HG03342 (cell line): ENCODE data around the gene WWOX.

Experiments used
- ATAC-seq: cut with Tn5 transposase; IDR thresholded peaks from one replicate; pipeline ENCODE4 v1.9.1; 2021; ENCODE audit warnings: mild to moderate bottlenecking, moderate library complexity; ENCODE audit not compliant: unreplicated experiment

Gene WWOX

DNA sequence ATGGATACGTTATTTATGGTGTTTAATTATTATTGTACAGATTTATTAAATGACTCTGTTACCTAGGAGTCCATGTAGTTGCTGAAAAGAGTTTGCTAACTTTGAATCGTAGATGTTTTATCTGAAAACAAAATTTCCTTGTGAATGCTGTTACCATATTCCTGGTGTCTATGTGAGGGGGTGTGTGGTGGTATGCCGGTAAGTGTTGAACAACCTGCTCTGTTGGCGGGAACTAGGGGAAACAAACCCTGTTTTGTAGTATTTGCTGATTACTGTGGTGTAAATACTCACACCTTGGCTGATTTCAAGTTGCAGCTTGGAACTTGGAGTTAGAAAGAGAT is 386.4 kb downstream of the WWOX start:
- ATAC-seq = no peak

DNA sequence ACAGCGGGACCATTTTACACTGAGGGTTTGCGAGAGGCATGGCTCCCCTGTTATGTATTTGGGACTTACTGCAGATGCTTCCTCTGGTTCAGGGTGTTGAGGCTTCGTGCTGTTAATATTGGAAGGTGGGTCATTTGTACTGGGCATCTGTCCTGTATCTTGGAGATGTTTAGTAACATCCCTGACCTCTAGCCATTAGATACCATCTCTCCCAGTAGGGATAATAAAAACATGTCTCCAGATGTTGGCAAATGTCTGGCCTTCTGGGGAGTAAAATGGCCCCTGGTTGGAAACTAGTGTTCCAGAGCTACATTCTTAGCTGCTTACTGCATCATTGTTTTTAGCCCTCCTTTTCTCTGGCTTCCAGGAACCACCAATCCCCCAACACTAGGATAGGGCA is 388.0 kb downstream of the WWOX start:
- ATAC-seq = no peak

DNA sequence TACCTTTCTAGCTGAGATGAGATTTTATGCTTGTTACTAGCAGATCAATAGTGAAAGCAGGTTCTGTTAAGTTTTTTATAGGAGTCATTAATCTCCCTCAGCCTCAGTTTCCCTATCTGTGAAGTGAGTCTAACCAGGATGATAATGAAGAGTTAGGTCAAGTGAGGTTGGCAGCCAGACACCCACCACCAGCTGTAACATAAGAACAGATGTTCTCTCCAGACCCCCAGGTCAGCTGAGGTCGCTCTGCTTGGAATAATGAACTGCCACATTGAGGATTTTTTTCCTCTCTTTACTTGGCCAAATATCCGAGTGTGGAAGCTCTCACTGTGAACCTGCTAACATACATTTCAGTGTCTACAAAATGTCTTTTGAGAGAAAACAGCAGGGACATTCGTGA is 389.6 kb downstream of the WWOX start:
- ATAC-seq = no peak

DNA sequence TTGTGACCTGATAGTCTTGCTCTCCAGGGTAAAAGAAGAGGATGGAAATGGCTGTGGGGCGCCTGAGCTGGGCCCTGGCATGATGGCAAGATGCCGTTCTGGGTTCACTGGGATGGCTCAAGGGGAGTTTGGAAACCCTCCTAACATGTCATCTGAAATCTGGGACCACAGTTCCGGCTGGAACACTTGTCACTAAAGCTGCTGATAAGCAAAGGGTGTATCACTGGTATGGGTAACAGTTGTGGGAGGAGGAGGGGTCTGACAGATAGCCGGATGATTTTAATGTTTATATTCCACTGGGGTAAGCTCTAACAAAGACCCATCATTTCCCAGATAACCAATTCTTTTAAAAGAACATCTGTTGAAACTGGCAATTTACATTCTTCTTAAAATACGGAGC is 390.2 kb downstream of the WWOX start:
- ATAC-seq = no peak

DNA sequence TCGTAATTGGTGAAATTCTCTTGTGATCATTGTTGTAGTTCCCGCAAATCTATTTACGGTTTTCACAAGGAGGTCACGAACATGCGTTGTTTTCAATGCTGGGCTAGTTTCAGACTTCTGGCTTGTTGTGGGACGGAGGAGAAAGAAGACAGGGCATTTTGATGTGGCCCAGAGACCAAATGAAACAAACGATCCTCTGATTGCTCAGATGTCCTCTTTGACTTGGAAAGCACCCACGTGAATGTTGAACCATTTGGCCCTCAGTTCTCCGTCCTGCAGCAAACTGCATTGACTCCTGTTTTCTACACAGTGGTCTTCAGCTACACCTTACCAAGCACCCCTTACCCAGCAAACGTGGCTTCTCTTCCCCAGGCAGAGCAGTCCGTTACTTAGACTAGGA is 391.0 kb downstream of the WWOX start:
- no peak for ATAC-seq

DNA sequence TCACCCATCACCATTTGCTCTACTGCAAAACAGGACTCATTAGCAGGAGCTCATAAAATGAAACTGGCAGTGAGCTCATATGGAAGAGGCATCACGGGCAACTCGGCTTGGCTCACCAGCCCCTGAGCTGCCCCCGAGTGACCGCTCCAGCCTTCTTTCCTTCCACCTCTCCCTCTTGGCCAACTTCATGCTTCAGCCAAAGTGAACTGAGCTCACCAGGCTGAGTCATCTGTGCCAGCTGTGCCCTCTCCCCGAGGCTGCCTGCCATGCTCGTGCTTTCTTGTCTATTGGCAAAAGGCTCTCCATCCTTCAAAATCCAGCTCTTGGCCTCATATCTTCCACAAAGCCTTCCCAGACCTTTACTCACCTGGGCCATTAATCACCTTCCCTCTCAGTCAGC is 391.4 kb downstream of the WWOX start:
- no peak for ATAC-seq

DNA sequence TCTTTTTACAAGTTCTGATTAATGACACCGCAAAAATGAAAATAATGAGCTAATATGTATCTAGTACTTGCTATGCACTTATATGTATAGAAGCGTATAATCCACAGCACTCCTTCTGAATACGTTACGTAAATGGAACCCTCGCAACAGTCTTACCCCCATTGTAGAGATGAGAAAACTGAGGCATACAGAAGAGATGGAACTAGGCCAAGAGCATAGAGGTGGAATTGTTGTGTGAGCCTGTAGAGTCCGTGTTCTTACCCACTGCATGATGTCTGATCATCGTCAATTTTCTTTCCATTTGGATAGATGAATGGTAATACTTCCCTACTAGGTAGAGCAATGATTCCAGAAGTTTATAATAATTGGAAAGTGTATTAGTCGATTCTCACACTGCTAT is 394.1 kb downstream of the WWOX start:
- ATAC-seq = no peak

DNA sequence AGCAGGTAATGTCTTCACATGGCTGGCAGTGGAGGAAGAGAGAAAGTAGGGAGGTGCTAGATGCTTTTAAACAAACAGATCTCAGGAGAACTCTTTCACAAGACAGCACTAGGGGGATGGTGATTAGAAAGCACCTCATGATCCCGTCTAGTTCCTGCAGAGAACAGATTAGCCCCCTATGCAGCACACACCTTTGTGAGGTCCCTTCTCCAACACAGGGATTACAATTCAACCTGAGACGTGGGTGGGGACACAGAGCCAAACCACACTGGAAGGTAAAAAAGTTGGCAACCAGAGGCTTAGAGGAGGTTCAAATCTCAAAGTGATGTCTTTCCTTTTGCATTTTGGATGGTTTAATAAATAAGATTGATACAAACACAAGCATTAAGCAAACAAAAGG is 394.7 kb downstream of the WWOX start:
- ATAC-seq = no peak

DNA sequence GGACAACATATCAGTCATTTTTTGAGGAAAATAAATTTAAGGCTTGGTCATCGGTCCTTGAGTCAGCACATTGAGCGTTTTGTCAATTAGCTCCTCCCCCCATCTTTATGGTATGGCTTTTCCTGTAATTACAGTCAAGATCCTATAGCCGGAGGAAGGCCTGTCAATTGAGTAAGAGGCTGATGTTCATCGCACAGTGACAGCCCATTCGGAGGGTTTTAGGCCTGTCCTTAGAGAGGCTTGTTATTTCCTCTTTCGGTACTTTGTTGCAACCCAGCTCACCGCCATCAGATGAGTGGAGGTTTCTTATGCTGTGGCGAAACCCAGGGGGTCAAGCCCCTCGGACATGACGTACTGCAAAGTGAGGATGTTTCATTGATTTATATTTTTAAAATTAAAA is 395.2 kb downstream of the WWOX start:
- ATAC-seq = no peak

DNA sequence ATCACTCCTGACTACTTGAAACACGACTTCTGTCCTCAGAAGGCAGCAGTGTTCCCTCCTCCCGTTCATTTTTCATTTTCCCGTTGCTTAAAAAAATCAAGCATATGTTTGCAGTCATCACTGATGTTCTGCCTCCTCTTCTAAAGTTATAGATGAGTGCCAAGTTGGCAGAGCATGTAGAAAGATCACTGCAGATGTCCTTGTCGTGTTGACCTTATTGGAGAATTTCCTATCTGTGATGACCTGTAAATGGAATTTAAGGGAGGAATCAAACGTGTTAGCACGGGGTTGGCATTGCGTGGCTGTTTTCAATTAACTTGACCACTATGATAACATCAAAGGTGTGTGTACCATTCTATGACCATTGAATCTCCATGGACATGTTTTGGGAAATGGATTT is 396.7 kb downstream of the WWOX start:
- ATAC-seq = no peak

DNA sequence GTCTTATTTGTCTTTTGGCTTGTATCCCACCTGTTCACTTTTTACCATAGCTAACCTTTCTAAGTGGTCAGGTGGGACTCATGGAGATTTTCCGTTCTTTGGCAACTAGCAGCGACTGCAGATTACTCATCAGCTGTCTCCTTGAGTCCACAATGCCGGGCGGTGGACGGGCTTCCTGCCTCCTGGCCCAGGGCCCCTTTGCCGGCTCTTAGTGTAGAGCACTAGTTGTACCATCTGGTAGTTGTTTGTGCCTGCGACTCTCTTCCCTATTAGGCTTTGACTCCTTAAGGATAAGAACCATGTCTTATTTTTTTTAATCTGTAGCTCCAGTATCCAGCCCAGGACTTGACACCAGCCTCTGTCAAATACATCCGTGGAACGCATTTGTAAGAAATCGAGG is 399.9 kb downstream of the WWOX start:
- no peak for ATAC-seq

DNA sequence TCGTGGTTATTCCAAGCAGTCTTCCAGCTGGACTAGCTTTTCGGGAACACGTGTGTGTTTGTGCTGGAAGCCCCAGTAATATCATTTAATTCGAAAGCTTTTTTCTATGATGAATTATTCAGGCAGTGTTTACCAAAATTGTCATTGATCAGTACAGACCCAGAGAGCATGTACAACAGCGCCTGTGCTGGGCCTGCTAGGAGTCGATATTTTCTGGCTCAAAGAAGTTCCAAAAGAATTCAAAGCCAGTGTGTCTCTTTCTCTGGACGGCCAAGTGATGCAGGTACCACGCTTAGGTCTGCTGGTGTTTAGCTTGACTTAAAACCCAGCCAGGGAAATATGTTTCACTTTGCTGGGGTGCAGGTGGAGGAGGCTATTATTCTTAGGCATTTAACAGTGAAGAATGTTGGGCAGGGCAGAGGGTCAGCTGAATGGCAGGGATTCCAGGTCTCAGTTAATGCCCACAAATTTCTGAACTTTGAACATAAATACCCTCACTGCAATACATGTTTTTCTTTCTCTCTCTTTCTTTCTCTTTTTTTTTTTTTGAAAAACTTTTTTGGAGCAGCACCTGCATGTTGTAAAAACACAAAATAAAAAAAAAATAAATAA is 401.3 kb downstream of the WWOX start:
- ATAC-seq = no peak

DNA sequence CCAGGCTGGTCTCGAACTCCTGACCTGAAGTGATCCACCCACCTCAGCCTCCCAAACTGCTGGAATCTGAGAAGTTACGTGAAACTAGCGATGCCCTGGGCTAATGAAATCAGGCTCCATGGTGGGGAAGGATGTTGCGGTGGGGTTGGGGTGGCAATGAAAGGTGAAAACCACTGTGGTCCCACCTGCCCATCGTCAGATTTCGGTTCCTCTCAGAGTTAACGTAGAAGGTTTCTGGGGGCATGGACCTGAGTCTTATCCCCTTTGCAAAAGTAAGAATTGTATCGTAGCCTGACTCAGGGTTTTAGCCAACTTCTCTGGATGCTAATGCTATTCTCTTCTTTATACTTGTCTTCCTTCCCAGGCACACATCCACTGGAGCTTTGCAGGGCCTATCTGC is 402.3 kb downstream of the WWOX start:
- no peak for ATAC-seq

DNA sequence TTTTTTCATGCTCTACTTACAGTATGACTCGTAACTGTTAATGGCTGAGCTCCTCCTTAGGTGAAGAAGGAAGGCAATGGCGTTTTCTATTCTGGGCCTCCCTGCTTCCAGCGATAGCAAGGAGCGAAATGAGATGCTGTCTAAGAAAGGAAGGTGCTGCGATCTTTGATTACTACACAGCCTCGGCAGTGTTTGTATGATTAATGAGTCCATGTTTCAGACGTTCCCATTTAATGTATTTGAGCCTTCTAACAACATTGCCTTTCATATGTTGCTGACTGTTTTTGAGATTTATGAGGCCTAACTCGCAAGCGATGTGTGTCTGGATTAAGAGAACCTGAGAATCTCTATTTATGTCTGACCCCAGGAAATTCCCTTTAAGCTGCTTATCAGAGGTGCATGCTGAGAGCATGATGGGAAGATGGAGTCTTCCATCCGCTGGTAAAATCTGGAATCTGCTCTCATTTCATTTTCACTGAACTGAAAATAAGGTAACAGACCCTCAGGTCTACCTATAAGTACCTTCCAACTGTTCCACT is 403.4 kb downstream of the WWOX start:
- ATAC-seq = no peak

DNA sequence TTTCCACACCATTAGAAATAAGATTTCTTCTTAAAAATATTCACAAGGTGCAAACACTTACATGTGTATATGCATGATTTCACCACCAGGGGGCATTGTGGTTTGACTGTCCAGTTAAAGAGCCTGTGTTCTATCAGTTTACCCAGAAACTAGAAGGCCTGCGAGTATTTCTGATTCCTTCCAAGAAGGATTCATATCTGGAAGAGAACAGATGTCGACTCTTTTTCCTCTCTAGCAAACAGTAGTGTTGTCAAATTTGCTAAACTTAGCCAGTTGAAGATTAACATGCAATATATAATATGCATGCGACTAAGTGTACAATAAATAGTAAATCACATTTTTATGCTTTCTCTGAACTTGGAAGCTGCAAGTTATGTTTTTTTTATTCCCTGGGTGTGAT is 404.1 kb downstream of the WWOX start:
- ATAC-seq = no peak

DNA sequence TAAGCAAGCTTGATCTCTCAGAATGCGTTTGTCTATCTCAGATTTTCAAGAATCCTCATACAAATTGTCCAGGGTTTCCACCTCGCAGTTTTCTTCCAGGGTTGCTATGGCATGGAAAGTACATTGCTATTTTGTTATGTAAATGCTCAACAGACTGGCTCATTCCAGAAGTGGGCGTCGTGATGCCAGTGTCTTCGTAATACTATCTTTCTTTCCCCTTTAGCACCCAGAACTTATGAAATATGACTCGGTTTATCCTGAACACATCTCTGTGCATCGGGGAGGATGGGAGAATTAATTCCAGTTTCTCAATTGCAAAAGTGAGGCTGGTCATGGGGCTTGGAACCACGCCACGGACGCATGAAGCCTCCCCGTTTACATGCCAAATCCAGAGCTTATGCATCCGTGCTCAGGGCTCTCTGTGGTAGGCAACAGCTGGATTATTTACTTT is 405.0 kb downstream of the WWOX start:
- no peak for ATAC-seq

DNA sequence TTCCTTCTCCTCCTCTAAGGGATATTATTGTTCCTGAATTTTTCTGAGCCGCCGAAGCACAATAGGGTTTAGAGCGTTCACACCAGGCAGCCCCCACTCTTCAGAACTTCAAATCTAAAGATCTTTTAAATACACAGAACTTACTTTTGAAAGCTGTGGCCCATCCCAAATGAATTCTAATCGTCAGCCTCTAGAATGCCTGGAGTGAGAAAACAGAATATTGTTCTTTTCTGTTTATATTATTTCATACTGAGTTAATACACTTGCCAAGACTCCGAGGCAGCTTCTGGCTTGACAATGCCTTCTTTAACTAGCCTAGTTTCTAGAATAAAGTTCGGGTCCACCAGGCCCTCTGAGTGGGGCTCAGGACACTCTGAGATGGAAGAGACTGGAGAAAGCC is 405.6 kb downstream of the WWOX start:
- ATAC-seq = no peak

DNA sequence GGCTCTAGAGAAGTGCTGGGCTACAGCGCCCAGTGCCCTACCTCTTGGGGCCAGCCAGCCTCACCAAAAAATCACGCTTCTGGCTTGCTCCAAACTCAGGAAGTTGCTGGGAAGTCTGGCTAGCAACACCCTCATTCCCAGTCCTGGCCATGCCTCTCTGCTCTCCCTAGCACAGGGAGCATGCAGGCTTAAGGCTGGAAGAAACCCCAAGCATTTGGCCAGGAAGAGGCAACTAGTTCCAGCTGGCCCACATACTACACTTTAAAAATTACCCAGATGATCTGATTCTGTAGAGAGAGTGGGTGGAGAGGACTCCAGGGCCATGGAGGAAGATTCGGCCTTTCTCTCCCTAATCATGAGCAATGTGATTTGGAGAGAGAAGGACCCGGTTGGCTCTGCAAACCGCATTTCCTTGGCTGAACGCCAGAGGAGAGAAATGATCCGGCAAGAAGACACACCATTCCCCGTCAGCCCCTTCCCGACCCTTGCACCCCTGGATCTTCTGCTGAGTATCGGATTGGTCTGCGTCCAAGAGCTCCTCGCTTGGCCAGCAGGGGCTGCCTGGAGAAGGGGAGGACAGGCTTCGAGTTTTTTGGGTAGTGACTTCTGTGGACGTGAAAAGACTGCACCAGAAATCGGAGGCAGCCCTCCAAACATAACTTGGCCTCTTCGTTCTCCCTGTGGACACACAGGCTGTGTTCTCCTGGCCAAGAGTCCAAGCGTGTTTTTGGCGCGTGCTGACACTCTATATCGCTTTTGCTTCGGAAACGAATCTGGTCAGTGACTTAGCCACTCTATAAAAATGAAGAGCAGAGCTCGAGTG is 406.3 kb downstream of the WWOX start:
- ATAC-seq = no peak

DNA sequence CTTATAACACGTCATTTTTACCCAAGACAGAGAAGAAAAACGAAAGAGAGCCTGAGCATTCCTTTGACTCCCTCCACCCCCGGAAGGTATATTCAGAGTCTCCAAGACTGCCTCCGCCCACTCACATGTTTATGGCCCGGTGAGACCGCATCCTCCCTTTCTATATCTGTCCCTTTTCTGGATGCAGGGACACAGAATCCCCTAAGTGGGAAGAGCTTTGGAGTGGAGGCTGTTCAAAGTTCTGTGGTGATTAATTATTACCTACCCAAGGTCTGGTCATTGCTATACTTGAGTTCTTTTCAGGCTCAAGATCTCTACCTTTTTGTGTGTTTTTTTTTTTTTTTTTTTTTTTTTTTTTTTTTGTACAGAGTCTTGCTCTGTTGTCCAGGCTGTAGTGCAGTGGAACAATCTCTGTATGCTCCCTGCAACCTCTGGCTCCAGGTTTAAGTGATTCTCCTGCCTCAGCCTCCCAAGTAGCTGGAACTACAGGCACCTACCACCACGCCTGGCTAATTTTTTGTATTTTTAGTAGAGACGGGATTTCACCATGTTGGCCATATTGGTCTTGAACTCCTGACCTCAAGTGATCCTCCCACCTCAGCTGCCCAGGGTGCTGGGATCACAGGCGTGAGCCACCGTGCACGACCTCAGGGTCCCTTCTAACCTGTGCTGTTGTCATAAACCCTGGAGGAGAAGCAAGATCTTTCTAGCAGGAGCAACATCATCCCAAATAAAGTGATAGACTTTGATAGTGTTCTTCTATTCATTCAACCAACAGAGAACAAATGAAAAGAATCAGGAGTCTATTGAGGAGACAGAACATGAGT is 407.1 kb downstream of the WWOX start:
- no peak for ATAC-seq

DNA sequence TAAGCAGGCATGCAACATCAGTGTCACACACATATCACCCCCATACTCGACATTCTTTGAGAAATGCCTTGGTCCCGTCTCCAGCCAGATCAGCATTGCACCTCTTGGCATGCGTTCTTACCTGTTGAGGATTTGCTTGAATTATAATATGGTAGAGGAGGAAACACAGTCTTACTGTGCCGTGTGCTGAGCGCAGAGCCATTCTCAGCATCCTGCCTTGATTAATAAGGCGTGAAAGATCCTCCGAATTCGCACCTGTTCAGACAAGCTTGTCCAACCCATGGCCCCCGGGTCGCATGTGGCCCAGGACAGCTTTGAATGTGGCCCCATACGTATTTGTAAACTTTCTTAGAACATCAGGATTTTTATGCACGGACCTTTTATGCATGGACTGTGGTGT is 408.1 kb downstream of the WWOX start:
- no peak for ATAC-seq

DNA sequence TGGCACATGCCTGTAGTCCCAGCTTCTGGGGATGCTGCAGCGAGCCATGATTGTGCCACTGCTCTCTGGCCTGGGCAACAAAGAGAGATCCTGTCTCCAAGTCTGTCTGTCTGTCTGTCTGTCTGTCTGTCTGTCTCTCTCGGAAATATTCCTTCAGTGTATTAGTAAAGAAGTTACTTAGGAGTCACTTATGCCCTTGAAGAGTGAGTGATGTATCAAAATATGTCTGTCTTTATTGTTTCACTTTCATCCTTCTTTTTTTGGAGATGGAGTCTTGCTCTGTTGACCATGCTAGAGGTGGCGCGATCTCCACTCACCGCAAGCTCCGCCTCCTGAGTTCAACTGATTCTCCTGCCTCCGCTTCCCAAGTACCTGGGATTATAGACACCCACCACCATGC is 410.5 kb downstream of the WWOX start:
- ATAC-seq = no peak

DNA sequence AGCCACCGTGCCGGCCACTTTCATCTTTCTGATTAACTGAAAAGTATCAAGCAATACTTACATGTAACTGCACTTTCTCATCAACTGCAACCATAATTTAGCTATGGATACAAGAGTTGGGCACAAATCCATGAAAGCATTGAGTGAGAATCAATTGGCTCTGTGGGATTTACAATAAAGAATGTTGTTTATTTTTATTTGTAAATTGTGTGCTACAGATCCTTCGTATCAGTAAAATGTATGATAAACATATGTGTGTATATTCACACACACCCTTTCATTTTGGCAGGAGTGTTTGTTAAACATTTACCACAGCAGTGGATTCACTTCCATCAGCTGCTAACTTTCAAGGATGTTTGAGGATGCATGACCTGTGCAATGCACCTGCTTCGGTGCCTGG is 411.0 kb downstream of the WWOX start:
- no peak for ATAC-seq
